ENCODE measurements around the gene TSC2.
"Not testable (repeated sequence)": the region's sequence is repeated elsewhere in the genome, so short reads cannot be mapped to it uniquely, and the experiment has no call there.

Gene TSC2

GRCh38 chr16:2011726-2012125 is 36.1 kb upstream of the TSC2 start:
- DNase-seq = not testable (repeated sequence)

- DNase-seq = no peak
Measured at GRCh38 chr16:2013527-2013926, 34.3 kb upstream of the TSC2 start.

GRCh38 chr16:2015117-2015946 is 32.5 kb upstream of the TSC2 start:
- DNase-seq = no peak

DNA sequence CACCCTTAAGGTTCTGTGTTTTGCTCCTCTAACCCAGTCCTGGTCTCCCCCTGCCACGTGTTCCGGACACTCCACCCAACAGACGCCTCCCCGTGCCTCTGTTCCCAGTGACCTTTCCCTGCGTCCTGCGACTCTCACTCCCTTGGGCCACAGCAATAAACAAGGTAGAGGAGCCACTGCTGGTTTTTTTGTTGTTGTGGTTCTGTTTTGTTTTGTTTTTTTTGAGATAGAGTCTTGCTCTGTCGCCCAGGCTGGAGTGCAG is 31.9 kb upstream of the TSC2 start:
- no peak for DNase-seq

- DNase-seq = no peak
Measured at GRCh38 chr16:2016407-2016922, 31.3 kb upstream of the TSC2 start.

DNA sequence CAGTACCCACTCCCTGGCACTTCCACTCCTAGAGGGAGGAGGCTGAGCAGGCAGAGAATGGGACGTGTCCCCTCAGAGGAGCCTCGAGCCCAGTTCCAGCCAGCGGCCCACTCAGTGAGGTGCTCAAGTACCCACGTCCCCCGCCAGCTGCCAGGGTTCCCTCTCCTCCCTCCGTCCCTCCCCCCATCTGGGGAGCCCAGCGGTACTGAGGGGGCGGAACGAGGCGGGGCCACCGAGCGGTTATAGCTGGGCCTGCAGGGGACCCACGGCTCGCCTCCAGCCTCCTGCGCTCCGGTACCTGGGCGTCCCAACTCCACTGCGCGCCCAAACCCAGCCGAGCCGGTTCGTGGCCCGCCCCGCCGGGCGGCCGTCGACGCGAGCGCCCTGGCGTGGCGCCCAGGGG is 28.3 kb upstream of the TSC2 start, which contains the start of gene NPW:
NPW (plus strand) TSS at position 268 of the 403 bp plus-strand sequence.
- no peak for DNase-seq

- DNase-seq = no peak
Measured at GRCh38 chr16:2019921-2020831, 27.6 kb upstream of the TSC2 start.

GRCh38 chr16:2022723-2023091 is 25.1 kb upstream of the TSC2 start:
- no peak for DNase-seq

GRCh38 chr16:2023092-2024031 is 24.4 kb upstream of the TSC2 start:
- peak; percentile 97 for DNase-seq

- no peak for DNase-seq
Measured at GRCh38 chr16:2024032-2024420, 23.8 kb upstream of the TSC2 start.

GRCh38 chr16:2025251-2025650 is 22.5 kb upstream of the TSC2 start:
- DNase-seq = no peak

GRCh38 chr16:2025878-2026460 is 21.8 kb upstream of the TSC2 start:
- no peak for DNase-seq

DNA sequence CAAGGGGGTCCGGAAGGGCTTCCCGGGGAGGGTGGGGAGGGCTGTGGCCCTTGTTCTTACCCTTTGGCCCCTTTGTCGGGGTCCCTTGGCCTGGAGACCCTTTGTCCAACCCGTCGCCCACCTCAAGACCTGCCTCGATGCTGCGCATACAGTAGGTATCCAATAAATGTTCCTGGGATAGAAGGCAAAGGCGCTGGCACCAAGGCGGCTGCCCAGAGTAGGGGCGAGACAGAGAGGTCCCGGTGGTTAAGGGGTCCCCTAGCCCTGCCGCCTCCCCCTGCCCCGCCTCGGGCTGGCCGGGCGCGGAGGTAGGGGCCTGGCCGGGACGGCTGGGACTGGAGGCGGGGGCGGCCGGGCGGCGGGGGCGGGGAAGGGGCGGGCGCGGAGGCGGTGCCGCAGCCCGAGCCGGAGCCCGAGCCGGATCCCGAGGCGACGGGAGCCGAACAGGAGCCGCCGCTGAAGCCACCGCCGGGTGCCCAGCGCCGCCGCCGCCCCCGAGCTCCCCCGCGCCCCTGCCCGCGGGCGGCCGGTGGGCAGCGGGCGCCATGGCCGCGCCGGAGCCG is 21.2 kb upstream of the TSC2 start, which contains the start of gene NHERF2:
NHERF2 (plus strand) TSS at position 442 of the 563 bp plus-strand sequence; CDS start at position 546, 104 bp downstream.
- DNase-seq = no peak

- no peak for DNase-seq
Measured at GRCh38 chr16:2027024-2028010, 20.5 kb upstream of the TSC2 start.

GRCh38 chr16:2028146-2028545 is 19.6 kb upstream of the TSC2 start:
- no peak for DNase-seq

DNA sequence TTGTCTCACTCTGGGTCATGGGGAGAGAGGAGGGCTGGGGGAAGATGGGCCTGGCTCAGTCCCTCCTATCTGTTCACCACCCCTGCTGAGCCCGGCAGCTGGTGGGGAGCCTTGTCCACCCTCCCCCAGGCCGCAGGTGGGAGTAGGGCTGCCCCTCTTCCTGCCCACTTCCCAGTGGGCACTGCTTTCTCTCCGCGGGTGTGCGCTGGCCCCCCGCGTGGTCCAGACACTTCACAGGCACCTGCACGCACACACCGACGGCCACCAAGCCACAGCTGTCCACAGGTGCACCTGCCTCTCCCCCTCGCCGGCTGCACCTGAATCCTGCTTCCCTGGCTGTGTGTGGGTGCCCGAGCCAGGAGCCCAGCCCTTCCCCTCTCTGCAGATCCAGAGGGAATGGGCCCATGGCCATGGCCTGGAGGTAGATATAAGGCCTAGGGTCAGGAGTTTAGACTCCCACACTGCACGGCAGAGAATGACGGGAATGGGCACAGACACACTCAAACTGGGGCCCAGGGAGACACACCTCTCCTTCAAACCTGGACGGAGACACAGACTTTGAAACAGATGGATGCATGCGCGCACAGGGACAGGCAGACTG is 19.1 kb upstream of the TSC2 start:
- no peak for DNase-seq

DNA sequence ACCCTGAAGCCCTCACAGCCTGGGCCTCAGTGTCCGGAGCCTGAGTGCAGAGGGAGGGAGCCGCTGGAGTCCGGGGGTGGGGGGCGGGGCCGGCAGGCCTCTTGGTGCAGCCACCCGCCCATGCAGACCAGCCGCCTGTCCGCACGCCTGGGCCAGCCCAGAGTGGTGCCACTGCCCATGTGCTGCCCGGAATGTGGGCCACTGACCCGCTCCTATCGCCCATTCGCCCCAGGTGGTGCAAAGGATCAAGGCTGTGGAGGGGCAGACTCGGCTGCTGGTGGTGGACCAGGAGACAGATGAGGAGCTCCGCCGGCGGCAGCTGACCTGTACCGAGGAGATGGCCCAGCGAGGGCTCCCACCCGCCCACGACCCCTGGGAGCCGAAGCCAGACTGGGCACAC is 18.4 kb upstream of the TSC2 start:
- DNase-seq = no peak

GRCh38 chr16:2030036-2030435 is 17.7 kb upstream of the TSC2 start:
- DNase-seq = no peak

GRCh38 chr16:2031081-2031577 is 16.7 kb upstream of the TSC2 start:
- no peak for DNase-seq

All from activated CD8-positive, alpha-beta memory T cell treated with anti-CD3 and anti-CD28 coated beads, Interleukin-2, amount 50 U/mL, for 4 hours (primary cell).